C4-2B (cell line): ENCODE measurements around the gene PER2.

Source experiments
- H3K27ac ChIP-seq: fragments of 450-650 bp; 2 replicates; pipeline ENCODE4 v1.5.1; 2017
- ZFX ChIP-seq: fragments of 450-650 bp; IDR thresholded peaks from 2 replicates; pipeline ENCODE4 v1.6.1; 2017
- TF ChIP-seq, protein P1 (sequence below): fragments of 450-650 bp; conservative IDR thresholded peaks from 2 replicates; pipeline ENCODE4 v1.5.1; 2017; ENCODE audit warnings: mild to moderate bottlenecking

The PER2 gene

DNA sequence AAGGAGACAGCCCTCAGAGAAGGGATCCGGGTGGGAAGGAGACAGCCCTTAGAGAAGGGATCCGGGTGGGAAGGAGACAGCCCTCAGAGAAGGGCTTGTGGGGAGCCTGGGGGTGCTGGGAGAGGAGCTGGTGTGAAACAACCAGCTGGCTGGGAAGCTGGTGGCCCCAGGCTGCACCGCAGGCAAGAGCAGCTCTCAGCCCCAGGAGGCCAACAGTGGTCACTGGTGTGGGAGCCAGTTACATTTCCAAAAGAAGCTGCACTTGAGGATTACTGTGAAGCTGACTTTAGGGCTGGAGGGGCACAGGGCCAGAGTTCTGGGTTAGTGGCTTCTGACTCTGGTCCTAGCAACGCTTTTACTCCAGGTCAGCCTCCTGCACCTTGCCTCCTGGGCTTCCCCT is 51.8 kb downstream of the PER2 start:
- TF ChIP-seq, protein P1, sequence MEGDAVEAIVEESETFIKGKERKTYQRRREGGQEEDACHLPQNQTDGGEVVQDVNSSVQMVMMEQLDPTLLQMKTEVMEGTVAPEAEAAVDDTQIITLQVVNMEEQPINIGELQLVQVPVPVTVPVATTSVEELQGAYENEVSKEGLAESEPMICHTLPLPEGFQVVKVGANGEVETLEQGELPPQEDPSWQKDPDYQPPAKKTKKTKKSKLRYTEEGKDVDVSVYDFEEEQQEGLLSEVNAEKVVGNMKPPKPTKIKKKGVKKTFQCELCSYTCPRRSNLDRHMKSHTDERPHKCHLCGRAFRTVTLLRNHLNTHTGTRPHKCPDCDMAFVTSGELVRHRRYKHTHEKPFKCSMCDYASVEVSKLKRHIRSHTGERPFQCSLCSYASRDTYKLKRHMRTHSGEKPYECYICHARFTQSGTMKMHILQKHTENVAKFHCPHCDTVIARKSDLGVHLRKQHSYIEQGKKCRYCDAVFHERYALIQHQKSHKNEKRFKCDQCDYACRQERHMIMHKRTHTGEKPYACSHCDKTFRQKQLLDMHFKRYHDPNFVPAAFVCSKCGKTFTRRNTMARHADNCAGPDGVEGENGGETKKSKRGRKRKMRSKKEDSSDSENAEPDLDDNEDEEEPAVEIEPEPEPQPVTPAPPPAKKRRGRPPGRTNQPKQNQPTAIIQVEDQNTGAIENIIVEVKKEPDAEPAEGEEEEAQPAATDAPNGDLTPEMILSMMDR: no peak
- no peak for TF ChIP-seq ZFX
- H3K27ac ChIP-seq: no peak overlapping the region

DNA sequence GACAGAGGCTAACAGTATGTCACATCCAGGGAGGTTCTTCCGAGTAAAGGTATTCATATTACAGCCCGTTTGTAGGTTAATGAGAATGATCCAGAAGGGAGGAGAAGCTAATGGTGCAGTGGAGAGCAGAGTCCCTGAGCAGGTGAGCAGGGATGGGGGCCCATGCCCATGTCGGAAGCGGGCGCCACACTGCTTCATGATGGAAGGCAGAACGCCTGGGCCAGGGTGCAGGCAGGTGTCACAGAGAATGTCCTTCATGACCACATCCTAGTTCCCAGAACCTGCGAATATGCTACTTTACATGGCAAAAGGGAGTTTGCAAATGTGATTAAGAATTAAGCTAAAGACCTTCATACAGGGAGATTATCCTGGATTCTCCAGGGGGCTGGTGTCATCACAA is 52.6 kb downstream of the PER2 start:
- no peak overlapping the region for H3K27ac ChIP-seq
- no peak for TF ChIP-seq ZFX

DNA sequence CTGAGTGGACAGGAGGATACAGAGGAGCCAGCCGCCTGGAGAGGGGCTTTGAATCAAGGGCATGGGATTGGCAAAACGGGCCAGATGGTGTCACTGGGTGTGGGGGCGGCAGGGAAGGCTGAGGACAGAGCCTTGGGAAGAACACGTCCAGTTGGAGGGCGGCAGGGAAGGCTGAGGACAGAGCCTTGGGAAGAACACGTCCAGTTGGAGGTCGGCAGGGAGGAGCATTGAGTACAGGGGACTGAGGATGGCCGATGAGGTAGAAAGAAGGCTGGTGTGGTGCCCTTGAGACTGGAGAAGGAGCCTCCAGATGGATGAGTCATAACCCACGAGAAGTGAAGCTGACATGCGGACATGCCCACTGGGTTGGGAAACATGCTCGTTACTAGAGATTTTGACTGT is 53.1 kb downstream of the PER2 start:
- no peak for TF ChIP-seq ZFX
- TF ChIP-seq, protein P1: no peak
- no peak overlapping the region for H3K27ac ChIP-seq

DNA sequence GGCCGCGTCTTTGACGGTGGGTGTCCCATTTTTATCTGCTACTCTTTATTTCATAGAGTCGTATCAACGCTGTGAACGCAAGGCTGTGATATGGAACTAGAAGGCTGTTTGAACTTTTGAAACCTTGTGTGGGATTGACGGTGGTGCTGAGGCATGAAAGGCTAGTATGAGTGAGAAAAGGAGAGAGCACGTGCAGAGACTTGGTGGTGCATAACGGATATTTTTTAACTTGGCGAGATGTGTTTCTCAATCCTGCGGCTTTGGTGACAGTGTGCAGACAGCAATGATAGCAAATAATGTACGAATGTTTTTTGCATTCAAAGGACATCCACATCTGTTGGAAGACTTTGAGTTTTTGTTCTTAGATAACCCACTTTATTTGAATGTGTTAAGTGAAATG is 54.8 kb downstream of the PER2 start:
- no peak overlapping the region for H3K27ac ChIP-seq
- TF ChIP-seq, protein P1: no peak
- TF ChIP-seq ZFX: no peak

DNA sequence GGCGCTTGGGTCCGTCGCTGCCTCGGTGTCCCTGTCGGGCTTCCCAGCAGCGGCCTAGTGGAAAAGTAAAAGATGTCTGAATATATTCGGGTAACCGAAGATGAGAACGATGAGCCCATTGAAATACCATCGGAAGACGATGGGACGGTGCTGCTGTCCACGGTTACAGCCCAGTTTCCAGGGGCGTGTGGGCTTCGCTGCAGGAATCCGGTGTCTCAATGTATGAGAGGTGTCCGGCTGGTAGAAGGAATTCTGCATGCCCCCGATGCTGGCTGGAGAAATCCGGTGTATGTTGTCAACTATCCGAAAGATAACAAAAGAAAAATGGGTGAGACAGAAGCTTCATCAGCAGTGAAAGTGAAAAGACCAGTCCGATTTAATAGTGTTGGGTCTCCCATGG is 56.6 kb downstream of the PER2 start:
- no peak overlapping the region for H3K27ac ChIP-seq
- no peak for TF ChIP-seq ZFX
- TF ChIP-seq, protein P1: no peak

DNA sequence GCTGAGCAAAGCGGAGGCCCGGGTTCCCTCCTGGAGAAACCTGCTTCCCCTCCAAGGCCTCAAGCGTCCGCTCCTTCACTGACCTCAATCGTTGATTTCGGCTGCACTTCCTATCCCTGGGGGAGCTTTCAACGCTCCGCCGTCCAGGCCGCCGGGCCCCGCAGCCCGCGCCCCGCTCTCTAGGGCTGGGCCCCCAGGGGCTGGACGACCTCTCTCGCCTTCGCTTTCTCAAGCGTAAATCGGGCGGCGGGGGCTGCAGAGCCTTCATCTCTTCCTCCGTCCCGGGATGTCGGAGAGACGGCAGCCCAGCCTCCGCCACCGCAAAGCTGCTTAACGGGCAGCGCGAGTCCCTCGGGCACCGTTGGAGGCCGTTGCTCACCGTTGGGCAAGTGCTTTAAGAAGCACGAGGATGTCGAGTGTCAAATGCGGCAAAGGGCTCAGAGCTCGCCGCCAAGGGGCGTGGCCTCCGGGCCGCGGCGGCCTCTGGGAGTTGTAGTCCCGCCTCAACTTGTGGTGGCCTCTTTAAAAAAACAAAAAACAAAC is 57.1 kb downstream of the PER2 start:
- H3K27ac ChIP-seq: no peak overlapping the region
- no peak for TF ChIP-seq ZFX
- TF ChIP-seq, protein P1: no peak

DNA sequence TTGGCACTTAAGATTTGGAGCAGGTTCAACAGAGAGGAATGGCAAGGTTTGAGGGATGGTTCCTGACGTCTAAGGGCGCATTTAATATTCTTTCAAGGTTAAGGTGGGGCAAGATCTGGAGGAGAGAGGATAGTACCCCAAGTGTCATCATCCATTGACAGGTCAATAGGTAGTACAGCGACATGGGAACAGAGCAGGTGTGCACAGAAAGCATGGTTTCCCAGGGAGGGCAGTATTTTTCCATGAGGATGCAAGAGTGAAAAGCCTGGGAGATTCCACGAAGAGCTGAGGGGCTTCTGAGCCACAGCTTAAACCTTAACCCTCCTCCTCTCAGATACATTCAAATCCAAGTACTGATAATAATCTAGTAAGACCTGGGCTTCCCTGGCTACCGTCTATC is 57.7 kb downstream of the PER2 start:
- TF ChIP-seq, protein P1: no peak
- no peak for TF ChIP-seq ZFX
- no peak overlapping the region for H3K27ac ChIP-seq

DNA sequence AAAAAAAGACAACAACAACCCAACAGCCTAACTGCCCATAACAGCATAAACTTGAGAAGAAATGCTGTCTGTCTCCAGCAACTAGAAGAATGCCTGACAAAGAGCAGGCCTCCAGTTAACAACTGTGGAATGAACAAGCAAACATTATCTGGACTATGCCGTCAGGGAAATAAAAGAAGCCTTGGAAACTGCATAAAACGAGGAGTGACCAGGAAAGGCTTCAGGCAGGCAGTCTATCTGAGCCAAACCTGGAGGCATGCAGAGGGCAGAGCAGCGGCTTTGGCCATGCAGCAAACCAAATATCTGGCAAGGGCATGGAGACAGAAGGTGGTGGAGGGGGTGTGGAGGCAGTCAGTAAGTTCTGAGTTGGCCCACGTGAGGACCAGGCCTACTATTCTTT is 59.7 kb downstream of the PER2 start:
- H3K27ac ChIP-seq: no peak overlapping the region
- TF ChIP-seq, protein P1: no peak
- no peak for TF ChIP-seq ZFX
